Measurements from ENCODE around the gene GAPVD1. TPM values are rescaled to one million over a fixed set of nuclear protein-coding genes. Genes with fewer than 3 reads are reported as not detected.
"Not testable (repeated sequence)": the region's sequence is repeated elsewhere in the genome, so short reads cannot be mapped to it uniquely, and the experiment has no call there.

GAPVD1 gene
- total RNA-seq, 1 donor from 2014 or later: 31.1 TPM

- intact Hi-C loops (cut with DNase I): no loop called here
- DNase-seq (ENCODE audit: low spot score): no peak
Observed at GRCh38 chr9:125391704-125392103, 130.1 kb downstream of the GAPVD1 start.

- no peak for DNase-seq (ENCODE audit: low spot score)
- intact Hi-C loops (cut with DNase I): no loop called here
Observed at GRCh38 chr9:125393426-125393825, 131.8 kb downstream of the GAPVD1 start.

- intact Hi-C loops (cut with DNase I): no loop called here
- no peak for DNase-seq (ENCODE audit: low spot score)
Observed at GRCh38 chr9:125396799-125397198, 135.2 kb downstream of the GAPVD1 start.

GRCh38 chr9:125397736-125398135 lies 136.1 kb downstream of the GAPVD1 start:
- DNase-seq (ENCODE audit: low spot score): no peak
- intact Hi-C loops (cut with DNase I): no loop called here

- DNase-seq (ENCODE audit: low spot score): no peak
- intact Hi-C loops (cut with DNase I): no loop called here
Observed at GRCh38 chr9:125398243-125398642, 136.6 kb downstream of the GAPVD1 start.

- DNase-seq (ENCODE audit: low spot score): no peak
- intact Hi-C loops (cut with DNase I): no loop called here
Observed at GRCh38 chr9:125399165-125399564, 137.5 kb downstream of the GAPVD1 start.

GRCh38 chr9:125399666-125400065 lies 138.0 kb downstream of the GAPVD1 start:
- intact Hi-C loops (cut with DNase I): no loop called here

GRCh38 chr9:125400232-125400631 lies 138.6 kb downstream of the GAPVD1 start:
- DNase-seq (ENCODE audit: low spot score); intact Hi-C loops (cut with DNase I): not testable (repeated sequence)

More at GRCh38 chr9:125399666-125400065, 138.0 kb downstream of the GAPVD1 start:
- DNase-seq (ENCODE audit: low spot score): no peak

GRCh38 chr9:125400725-125401716 lies 139.4 kb downstream of the GAPVD1 start:
- intact Hi-C loops (cut with DNase I): no loop called here
- no peak for DNase-seq (ENCODE audit: low spot score)

GRCh38 chr9:125404733-125405132 lies 143.1 kb downstream of the GAPVD1 start:
- DNase-seq (ENCODE audit: low spot score): no peak
- intact Hi-C loops (cut with DNase I): loop anchor here (5.0 kb wide), 2 partner anchors 228 to 983 kb away; no protein-coding TSS in a partner anchor

- intact Hi-C loops (cut with DNase I): loop anchor here (5.0 kb wide), 2 partner anchors 226 to 981 kb away; no protein-coding TSS in a partner anchor
- no peak for DNase-seq (ENCODE audit: low spot score)
Observed at GRCh38 chr9:125405938-125406809, 144.5 kb downstream of the GAPVD1 start.

GRCh38 chr9:125406810-125407087 lies 145.1 kb downstream of the GAPVD1 start:
- DNase-seq (ENCODE audit: low spot score): no peak
- intact Hi-C loops (cut with DNase I): loop anchor here (5.0 kb wide), 2 partner anchors 226 to 981 kb away; no protein-coding TSS in a partner anchor

- intact Hi-C loops (cut with DNase I): loop anchor here (5.0 kb wide), 2 partner anchors 225 to 980 kb away; no protein-coding TSS in a partner anchor
- no peak for DNase-seq (ENCODE audit: low spot score)
Observed at GRCh38 chr9:125407432-125407973, 145.9 kb downstream of the GAPVD1 start.

GRCh38 chr9:125407974-125408900 lies 146.6 kb downstream of the GAPVD1 start:
- intact Hi-C loops (cut with DNase I): loop anchor here (2.0 to 5.0 kb wide), 3 partner anchors 224 to 979 kb away; no protein-coding TSS in a partner anchor
- peak; percentile 87 for DNase-seq (ENCODE audit: low spot score)

- no peak for DNase-seq (ENCODE audit: low spot score)
- intact Hi-C loops (cut with DNase I): loop anchor here (2.0 to 5.0 kb wide), 3 partner anchors 223 to 978 kb away; no protein-coding TSS in a partner anchor
Observed at GRCh38 chr9:125409217-125409636, 147.6 kb downstream of the GAPVD1 start.

GRCh38 chr9:125409637-125410521 lies 148.3 kb downstream of the GAPVD1 start:
- no peak for DNase-seq (ENCODE audit: low spot score)
- intact Hi-C loops (cut with DNase I): loop anchor here (2.0 to 5.0 kb wide), 3 partner anchors 222 to 977 kb away; no protein-coding TSS in a partner anchor

- DNase-seq (ENCODE audit: low spot score): no peak
- intact Hi-C loops (cut with DNase I): no loop called here
Observed at GRCh38 chr9:125410522-125410894, 148.9 kb downstream of the GAPVD1 start.

All from cardiac septum (tissue), 1 donor.